ENCODE measurements around the gene TREH.

The TREH gene

GRCh38 chr11:118628861-118629549 lies 50.4 kb downstream of the TREH start:
- TF ChIP-seq FOXP2 (optimal IDR thresholded peaks at IDR 0.05; ENCODE audit: borderline replicate concordance, extremely low read depth, extremely low read length, insufficient read depth): no peak
- no peak for TF ChIP-seq POLR2AphosphoS5 (IDR thresholded peaks at IDR 0.05; ENCODE audit: low read depth, low read length)
- TF ChIP-seq TAF1 (IDR thresholded peaks at IDR 0.05; ENCODE audit: borderline replicate concordance, insufficient read depth, low read length): no peak
- TF ChIP-seq SIN3A (IDR thresholded peaks at IDR 0.05; ENCODE audit: borderline replicate concordance, insufficient read depth, low read length): no peak
- TF ChIP-seq REST (IDR thresholded peaks at IDR 0.05; ENCODE audit: insufficient read depth in 1 of 2, low read depth in 2 of 2, low read length in 2 of 2): no peak

- TF ChIP-seq TAF1 (IDR thresholded peaks at IDR 0.05; ENCODE audit: borderline replicate concordance, insufficient read depth, low read length): no peak
- no peak for TF ChIP-seq REST (IDR thresholded peaks at IDR 0.05; ENCODE audit: insufficient read depth in 1 of 2, low read depth in 2 of 2, low read length in 2 of 2)
These were observed 51.0 kb downstream of the TREH start for GRCh38 chr11:118628432-118628831.

- TF ChIP-seq TAF1 (IDR thresholded peaks at IDR 0.05; ENCODE audit: borderline replicate concordance, insufficient read depth, low read length) (no peak), POLR2AphosphoS5 (IDR thresholded peaks at IDR 0.05; ENCODE audit: low read depth, low read length) (no peak), REST (IDR thresholded peaks at IDR 0.05; ENCODE audit: insufficient read depth in 1 of 2, low read depth in 2 of 2, low read length in 2 of 2) (no peak), SIN3A (IDR thresholded peaks at IDR 0.05; ENCODE audit: borderline replicate concordance, insufficient read depth, low read length) (no peak), FOXP2 (optimal IDR thresholded peaks at IDR 0.05; ENCODE audit: borderline replicate concordance, extremely low read depth, extremely low read length, insufficient read depth) (no peak)
These were observed 51.4 kb downstream of the TREH start for GRCh38 chr11:118628031-118628430.

- TF ChIP-seq TAF1 (IDR thresholded peaks at IDR 0.05; ENCODE audit: borderline replicate concordance, insufficient read depth, low read length) (no peak), REST (IDR thresholded peaks at IDR 0.05; ENCODE audit: insufficient read depth in 1 of 2, low read depth in 2 of 2, low read length in 2 of 2) (no peak), FOXP2 (optimal IDR thresholded peaks at IDR 0.05; ENCODE audit: borderline replicate concordance, extremely low read depth, extremely low read length, insufficient read depth) (no peak), POLR2AphosphoS5 (IDR thresholded peaks at IDR 0.05; ENCODE audit: low read depth, low read length) (no peak), SIN3A (IDR thresholded peaks at IDR 0.05; ENCODE audit: borderline replicate concordance, insufficient read depth, low read length) (no peak)
These were observed 51.9 kb downstream of the TREH start for GRCh38 chr11:118627566-118627965.

GRCh38 chr11:118625976-118626375 lies 53.5 kb downstream of the TREH start:
- no peak for TF ChIP-seq POLR2AphosphoS5 (IDR thresholded peaks at IDR 0.05; ENCODE audit: low read depth, low read length)
- TF ChIP-seq FOXP2 (optimal IDR thresholded peaks at IDR 0.05; ENCODE audit: borderline replicate concordance, extremely low read depth, extremely low read length, insufficient read depth): no peak
